Ovary (tissue), 3 donors: ENCODE measurements around the gene AFAP1L2.

Experiments used
- CTCF ChIP-seq, 3 donors: fragments of 450-650 bp in 2 of 3; fragments of 200-600 bp in 1 of 3; IDR thresholded peaks; one replicate each; pipeline versions ENCODE4 v1.5.1 to v1.8.0; 2016 to 2022; ENCODE audit warnings: antibody characterized with exemption in 3 of 3, mild to moderate bottlenecking in 1 of 3
- EP300 ChIP-seq: sonication (generic); formaldehyde crosslinking; IDR thresholded peaks from one replicate; pipeline ENCODE4 v1.6.1; 2017; ENCODE audit warnings: antibody characterized with exemption
- POLR2A ChIP-seq: fragments of 450-650 bp; IDR thresholded peaks from one replicate; pipeline ENCODE4 v1.6.1; 2017; ENCODE audit warnings: antibody characterized with exemption, mild to moderate bottlenecking, moderate library complexity
- donor health status: DM: no; HTN: no; CAD: no.

- TF ChIP-seq CTCF (IDR thresholded peaks at IDR 0.05) = no peak
- no peak for TF ChIP-seq POLR2A
- no peak for TF ChIP-seq EP300
Observed at GRCh38 chr10:114279901-114280644, 124.2 kb downstream of the AFAP1L2 start.
